NCI-H1092 treated with DMSO at 0.1 percent for 48 hours (cell line): ENCODE data around the gene ZSWIM4.

Source experiments
- DNase-seq: peaks from one replicate; lab custom pipeline; 2025; lab: John Stamatoyannopoulos, UW

The ZSWIM4 gene

GRCh38 chr19:13835791-13836723 lies 40.8 kb downstream of the ZSWIM4 start:
- DNase-seq, result no peak

GRCh38 chr19:13838435-13839129 lies 43.3 kb downstream of the ZSWIM4 start:
- DNase-seq, result no peak

GRCh38 chr19:13839130-13839937 lies 44.1 kb downstream of the ZSWIM4 start:
- no peak for DNase-seq

- DNase-seq, result no peak
These were observed 44.7 kb downstream of the ZSWIM4 start for GRCh38 chr19:13839938-13840304.

GRCh38 chr19:13840305-13841085 lies 45.3 kb downstream of the ZSWIM4 start:
- DNase-seq, result no peak

- DNase-seq, result no peak
These were observed 46.1 kb downstream of the ZSWIM4 start for GRCh38 chr19:13841086-13841961.

GRCh38 chr19:13841962-13842290 lies 46.7 kb downstream of the ZSWIM4 start:
- no peak for DNase-seq

GRCh38 chr19:13842291-13843103 lies 47.3 kb downstream of the ZSWIM4 start:
- DNase-seq, result no peak

- no peak for DNase-seq
These were observed 48.1 kb downstream of the ZSWIM4 start for GRCh38 chr19:13843104-13843921.

GRCh38 chr19:13844130-13844631 lies 48.9 kb downstream of the ZSWIM4 start:
- no peak for DNase-seq

GRCh38 chr19:13846557-13847406 lies 51.5 kb downstream of the ZSWIM4 start:
- peak; percentile 59 for DNase-seq

GRCh38 chr19:13847407-13848339 lies 52.4 kb downstream of the ZSWIM4 start:
- DNase-seq, result peak; percentile 57

- DNase-seq, result no peak
These were observed 53.1 kb downstream of the ZSWIM4 start for GRCh38 chr19:13848340-13848677.

GRCh38 chr19:13848798-13849676 lies 53.8 kb downstream of the ZSWIM4 start:
- no peak for DNase-seq

- peak; percentile 49 for DNase-seq
These were observed 55.0 kb downstream of the ZSWIM4 start for GRCh38 chr19:13849991-13850909.
